ENCODE data around the gene PRSS38. TPM values are rescaled to one million over a fixed set of nuclear protein-coding genes. Genes with fewer than 3 reads are reported as not detected.

PRSS38 gene
- total RNA-seq, 1 experiment from 2014 or later: not detected

DNA sequence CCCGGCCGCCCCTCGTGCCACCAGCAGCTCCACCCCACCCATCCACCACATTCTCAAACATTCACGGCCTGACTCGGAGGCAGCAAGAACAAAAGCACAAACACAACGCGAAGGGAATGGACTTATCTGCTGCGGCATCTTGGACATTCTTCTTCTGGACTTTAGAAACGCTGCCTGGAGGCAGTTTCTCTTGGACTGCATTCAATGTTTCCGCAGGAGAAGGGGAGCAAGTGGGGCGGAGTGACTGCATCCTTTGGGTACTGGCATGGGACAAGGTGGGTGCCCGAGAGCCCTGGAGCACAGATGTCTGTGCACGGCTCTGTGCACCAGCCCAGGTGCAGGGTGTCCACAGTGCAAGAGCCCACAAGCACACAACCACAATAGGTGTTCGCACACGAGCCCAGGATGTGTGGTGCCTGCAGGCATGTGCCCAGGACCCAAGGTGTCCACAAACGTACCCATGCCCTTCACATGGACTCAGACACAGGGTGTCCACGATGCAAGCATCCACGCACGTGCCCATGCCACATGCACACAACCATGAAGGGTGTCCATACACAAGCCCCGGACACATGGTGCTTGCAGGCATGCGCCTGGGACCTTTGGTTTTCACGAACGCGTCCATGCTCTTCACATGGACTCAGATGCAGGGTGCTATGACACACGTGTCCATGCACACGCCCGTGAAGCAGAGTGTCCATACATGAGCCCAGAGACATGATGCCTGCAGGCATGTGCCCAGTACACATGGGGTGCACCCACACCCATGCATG lies 78.7 kb downstream of the PRSS38 start:
- Histone ChIP-seq H4K20me1 (ENCODE audit: insufficient read depth) (no peaks in the 10 kb centered on the region), H3K4me3 (replicated peaks in 1 of 2; ENCODE audit: low read depth in 1 of 2, low read length in 2 of 2) (no peak overlapping the region), H3K4me1 (ENCODE audit: control insufficient read depth in 1 of 2, insufficient read depth in 2 of 2, low read length in 2 of 2) (peaks cover 5 to 27% of the 10 kb centered on the region in 2 experiments; a peak in 3 of 4 replicates), H3K79me2 (ENCODE audit: insufficient read depth, low read length) (no peaks in the 10 kb centered on the region), H3K9me2 (ENCODE audit: insufficient read depth) (no peaks in the 10 kb centered on the region), H3K36me3 (ENCODE audit: control insufficient read depth in 1 of 2, insufficient read depth in 2 of 2, low read length in 2 of 2) (no peaks in the 10 kb centered on the region), H3K9ac (ENCODE audit: low read length) (no peak overlapping the region), H3K9me3 (ENCODE audit: control insufficient read depth in 1 of 2, insufficient read depth in 1 of 2, low read depth in 1 of 2, low read length in 2 of 2) (no peaks in the 10 kb centered on the region), H3K4me2 (ENCODE audit: low read length) (no peak overlapping the region), H3K27me3 (ENCODE audit: insufficient read depth, low read length) (no peaks in the 10 kb centered on the region), H3K27ac (ENCODE audit: low read depth, low read length) (no peak overlapping the region), H2AFZ (ENCODE audit: low read depth, low read length, poor library complexity, severe bottlenecking) (no peak overlapping the region)
- DNase-seq (ENCODE audit: low read depth, low spot score) (no peak), ATAC-seq (no peak)
- TF ChIP-seq, protein P1, sequence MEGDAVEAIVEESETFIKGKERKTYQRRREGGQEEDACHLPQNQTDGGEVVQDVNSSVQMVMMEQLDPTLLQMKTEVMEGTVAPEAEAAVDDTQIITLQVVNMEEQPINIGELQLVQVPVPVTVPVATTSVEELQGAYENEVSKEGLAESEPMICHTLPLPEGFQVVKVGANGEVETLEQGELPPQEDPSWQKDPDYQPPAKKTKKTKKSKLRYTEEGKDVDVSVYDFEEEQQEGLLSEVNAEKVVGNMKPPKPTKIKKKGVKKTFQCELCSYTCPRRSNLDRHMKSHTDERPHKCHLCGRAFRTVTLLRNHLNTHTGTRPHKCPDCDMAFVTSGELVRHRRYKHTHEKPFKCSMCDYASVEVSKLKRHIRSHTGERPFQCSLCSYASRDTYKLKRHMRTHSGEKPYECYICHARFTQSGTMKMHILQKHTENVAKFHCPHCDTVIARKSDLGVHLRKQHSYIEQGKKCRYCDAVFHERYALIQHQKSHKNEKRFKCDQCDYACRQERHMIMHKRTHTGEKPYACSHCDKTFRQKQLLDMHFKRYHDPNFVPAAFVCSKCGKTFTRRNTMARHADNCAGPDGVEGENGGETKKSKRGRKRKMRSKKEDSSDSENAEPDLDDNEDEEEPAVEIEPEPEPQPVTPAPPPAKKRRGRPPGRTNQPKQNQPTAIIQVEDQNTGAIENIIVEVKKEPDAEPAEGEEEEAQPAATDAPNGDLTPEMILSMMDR (IDR thresholded peaks at IDR 0.05 in 2 of 3, conservative IDR thresholded peaks at IDR 0.05 in 1 of 3; ENCODE audit: borderline replicate concordance in 1 of 3, insufficient read depth in 1 of 3, low read depth in 2 of 3, low read length in 2 of 3): no peak
- TF ChIP-seq SRF (IDR thresholded peaks at IDR 0.05; ENCODE audit: low read depth): no peak
- no peak for TF ChIP-seq EZH2phosphoT487 (IDR thresholded peaks at IDR 0.05; ENCODE audit: borderline replicate concordance)
- no peak for TF ChIP-seq FOSL1 (IDR thresholded peaks at IDR 0.05; ENCODE audit: low read depth)
- CTCF ChIA-PET: no interaction called here
- POLR2A ChIA-PET: no interaction called here
- intact Hi-C loops (cut with micrococcal nuclease): no loop called here
- no TSS peak for BruUV-seq (replicated peaks)
- RAD21 ChIA-PET (ENCODE audit: low non-redundant PET in 1 of 2, low total read pairs in 2 of 2, uncharacterized antibody in 2 of 2, unreplicated experiment in 2 of 2): no interaction called here

DNA sequence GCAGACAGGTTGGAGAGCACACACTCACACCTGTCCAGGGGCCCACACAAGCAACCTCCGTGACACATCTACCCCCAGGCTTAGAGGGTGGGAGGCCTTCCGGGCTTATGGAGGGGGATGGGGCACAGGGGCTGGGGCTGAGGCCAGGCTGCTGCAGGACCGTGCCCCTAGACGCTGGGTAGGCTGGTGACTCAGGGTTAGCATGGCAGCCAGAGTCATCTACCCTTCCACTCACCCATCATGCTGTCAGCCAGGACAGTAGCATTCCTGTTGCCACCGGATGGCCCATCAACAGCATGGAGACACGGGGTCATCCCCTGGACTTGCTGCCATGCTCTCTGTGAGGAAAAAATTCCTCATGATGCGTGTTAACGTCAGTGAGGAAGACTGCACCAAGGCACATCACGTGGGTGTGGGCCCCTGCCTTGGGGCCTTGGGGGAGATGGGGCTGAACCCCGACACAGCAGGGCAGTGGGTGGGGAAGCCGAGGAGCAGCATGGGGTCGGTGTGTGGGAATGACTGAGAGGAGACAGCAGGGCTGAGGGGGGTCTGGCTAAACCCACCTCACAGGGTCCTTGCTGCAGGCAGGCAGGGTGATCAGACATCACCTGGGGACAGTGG lies 79.5 kb downstream of the PRSS38 start:
- Histone ChIP-seq H3K9me3 (ENCODE audit: control insufficient read depth in 1 of 2, insufficient read depth in 1 of 2, low read depth in 1 of 2, low read length in 2 of 2) (no peaks in the 10 kb centered on the region), H2AFZ (ENCODE audit: low read depth, low read length, poor library complexity, severe bottlenecking) (no peak overlapping the region), H3K9ac (ENCODE audit: low read length) (no peak overlapping the region), H3K36me3 (ENCODE audit: control insufficient read depth in 1 of 2, insufficient read depth in 2 of 2, low read length in 2 of 2) (no peaks in the 10 kb centered on the region), H4K20me1 (ENCODE audit: insufficient read depth) (no peaks in the 10 kb centered on the region), H3K27me3 (ENCODE audit: insufficient read depth, low read length) (no peaks in the 10 kb centered on the region), H3K79me2 (ENCODE audit: insufficient read depth, low read length) (no peaks in the 10 kb centered on the region), H3K4me1 (ENCODE audit: control insufficient read depth in 1 of 2, insufficient read depth in 2 of 2, low read length in 2 of 2) (peaks cover 5 to 27% of the 10 kb centered on the region in 2 experiments; a peak in 3 of 4 replicates), H3K4me2 (ENCODE audit: low read length) (no peak overlapping the region), H3K4me3 (replicated peaks in 1 of 2; ENCODE audit: low read depth in 1 of 2, low read length in 2 of 2) (no peak overlapping the region), H3K9me2 (ENCODE audit: insufficient read depth) (no peaks in the 10 kb centered on the region), H3K27ac (ENCODE audit: low read depth, low read length) (no peak overlapping the region)
- ATAC-seq: no peak
- BruUV-seq (replicated peaks): no TSS peak
- ChIA-PET CTCF (no interaction called here), POLR2A (no interaction called here), RAD21 (ENCODE audit: low non-redundant PET in 1 of 2, low total read pairs in 2 of 2, uncharacterized antibody in 2 of 2, unreplicated experiment in 2 of 2) (no interaction called here)
- intact Hi-C loops (cut with micrococcal nuclease): no loop called here
- DNase-seq (ENCODE audit: low read depth, low spot score): no peak
- TF ChIP-seq FOSL1 (IDR thresholded peaks at IDR 0.05; ENCODE audit: low read depth) (no peak), SP1 (IDR thresholded peaks at IDR 0.05; ENCODE audit: low read depth) (no peak), YY1 (IDR thresholded peaks at IDR 0.05; ENCODE audit: extremely low read depth, insufficient replicate concordance, low read depth, low read length) (no peak), SRF (IDR thresholded peaks at IDR 0.05; ENCODE audit: low read depth) (no peak), POLR2AphosphoS5 (IDR thresholded peaks at IDR 0.05; ENCODE audit: low read depth, low read length) (no peak)
- TF ChIP-seq, protein P2, sequence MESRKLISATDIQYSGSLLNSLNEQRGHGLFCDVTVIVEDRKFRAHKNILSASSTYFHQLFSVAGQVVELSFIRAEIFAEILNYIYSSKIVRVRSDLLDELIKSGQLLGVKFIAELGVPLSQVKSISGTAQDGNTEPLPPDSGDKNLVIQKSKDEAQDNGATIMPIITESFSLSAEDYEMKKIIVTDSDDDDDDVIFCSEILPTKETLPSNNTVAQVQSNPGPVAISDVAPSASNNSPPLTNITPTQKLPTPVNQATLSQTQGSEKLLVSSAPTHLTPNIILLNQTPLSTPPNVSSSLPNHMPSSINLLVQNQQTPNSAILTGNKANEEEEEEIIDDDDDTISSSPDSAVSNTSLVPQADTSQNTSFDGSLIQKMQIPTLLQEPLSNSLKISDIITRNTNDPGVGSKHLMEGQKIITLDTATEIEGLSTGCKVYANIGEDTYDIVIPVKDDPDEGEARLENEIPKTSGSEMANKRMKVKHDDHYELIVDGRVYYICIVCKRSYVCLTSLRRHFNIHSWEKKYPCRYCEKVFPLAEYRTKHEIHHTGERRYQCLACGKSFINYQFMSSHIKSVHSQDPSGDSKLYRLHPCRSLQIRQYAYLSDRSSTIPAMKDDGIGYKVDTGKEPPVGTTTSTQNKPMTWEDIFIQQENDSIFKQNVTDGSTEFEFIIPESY (IDR thresholded peaks at IDR 0.05; ENCODE audit: extremely low read depth, insufficient replicate concordance, low read length): no peak
- TF ChIP-seq, protein P3, sequence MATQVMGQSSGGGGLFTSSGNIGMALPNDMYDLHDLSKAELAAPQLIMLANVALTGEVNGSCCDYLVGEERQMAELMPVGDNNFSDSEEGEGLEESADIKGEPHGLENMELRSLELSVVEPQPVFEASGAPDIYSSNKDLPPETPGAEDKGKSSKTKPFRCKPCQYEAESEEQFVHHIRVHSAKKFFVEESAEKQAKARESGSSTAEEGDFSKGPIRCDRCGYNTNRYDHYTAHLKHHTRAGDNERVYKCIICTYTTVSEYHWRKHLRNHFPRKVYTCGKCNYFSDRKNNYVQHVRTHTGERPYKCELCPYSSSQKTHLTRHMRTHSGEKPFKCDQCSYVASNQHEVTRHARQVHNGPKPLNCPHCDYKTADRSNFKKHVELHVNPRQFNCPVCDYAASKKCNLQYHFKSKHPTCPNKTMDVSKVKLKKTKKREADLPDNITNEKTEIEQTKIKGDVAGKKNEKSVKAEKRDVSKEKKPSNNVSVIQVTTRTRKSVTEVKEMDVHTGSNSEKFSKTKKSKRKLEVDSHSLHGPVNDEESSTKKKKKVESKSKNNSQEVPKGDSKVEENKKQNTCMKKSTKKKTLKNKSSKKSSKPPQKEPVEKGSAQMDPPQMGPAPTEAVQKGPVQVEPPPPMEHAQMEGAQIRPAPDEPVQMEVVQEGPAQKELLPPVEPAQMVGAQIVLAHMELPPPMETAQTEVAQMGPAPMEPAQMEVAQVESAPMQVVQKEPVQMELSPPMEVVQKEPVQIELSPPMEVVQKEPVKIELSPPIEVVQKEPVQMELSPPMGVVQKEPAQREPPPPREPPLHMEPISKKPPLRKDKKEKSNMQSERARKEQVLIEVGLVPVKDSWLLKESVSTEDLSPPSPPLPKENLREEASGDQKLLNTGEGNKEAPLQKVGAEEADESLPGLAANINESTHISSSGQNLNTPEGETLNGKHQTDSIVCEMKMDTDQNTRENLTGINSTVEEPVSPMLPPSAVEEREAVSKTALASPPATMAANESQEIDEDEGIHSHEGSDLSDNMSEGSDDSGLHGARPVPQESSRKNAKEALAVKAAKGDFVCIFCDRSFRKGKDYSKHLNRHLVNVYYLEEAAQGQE (IDR thresholded peaks at IDR 0.05; ENCODE audit: low read depth): no peak
